HepG2 (cell line): ENCODE data around the gene CTU2. TPM values are rescaled to one million over a fixed set of nuclear protein-coding genes. Genes with fewer than 3 reads are reported as not detected.

Experiments used
- ATAC-seq: fragments of 200-7000 bp; cut with Tn5 transposase; 3 replicates; pipeline ENCODE4 v1.9.1; 2020; ENCODE audit warnings: mild to moderate bottlenecking, moderate library complexity
- BruUV-seq: library from RNA; stranded (reverse); fragments of 400-500 nt; replicated peaks from 2 replicates; lab custom pipeline; 2021; lab: Mats Ljungman, UMichigan
- CTCF ChIA-PET: fragments of 300-600 bp; formaldehyde crosslinking; extraction: SDS; loops from one replicate; lab custom pipeline; 2021; ENCODE audit warnings: low total read pairs, inconsistent platforms, low intra/inter-chr PET ratio; lab: Yijun Ruan, JAX
- POLR2A ChIA-PET: fragments of 350-600 bp; sonication (Branson Sonifier 250); formaldehyde crosslinking; loops from one replicate; lab custom pipeline; 2020; ENCODE audit warnings: antibody characterized with exemption, inconsistent platforms; lab: Yijun Ruan, JAX
- DNase-seq: peaks from one replicate; pipeline ENCODE4 v3.0.0-alpha.2; 2015; ENCODE audit warnings: low spot score
- FAIRE-seq: peaks from 3 replicates; lab custom pipeline; 2011; peaks lifted over from hg19 to GRCh38; lab: Jason Lieb, UNC
- H2AFZ ChIP-seq: one replicate; pipeline ENCODE4 v1.6.1; 2011; ENCODE audit warnings: low read length, inconsistent platforms
- H3K27ac ChIP-seq: fragments of 300-600 bp; 3 replicates; pipeline ENCODE4 v1.8.0; 2011; ENCODE audit warnings: mixed run types, mild to moderate bottlenecking, mixed read lengths, low read length, inconsistent platforms; ENCODE audit not compliant: insufficient read depth; ENCODE audit errors: extremely low read length
- H3K27me3 ChIP-seq, 2 experiments: fragments of 200-600 bp in 1 of 2; 2 replicates in 1 of 2; 3 replicates in 1 of 2; pipeline versions ENCODE4 v1.6.0 to v1.8.0; 2011; ENCODE audit warnings: low read length in 2 of 2, mild to moderate bottlenecking in 2 of 2, moderate library complexity in 2 of 2, inconsistent platforms in 1 of 2; ENCODE audit not compliant: insufficient read depth in 2 of 2, control insufficient read depth in 1 of 2
- H3K36me3 ChIP-seq, 2 experiments: fragments of 200-600 bp in 1 of 2; replicated peaks in 1 of 2; 2 replicates in 1 of 2; 3 replicates in 1 of 2; pipeline versions ENCODE4 v1.5.1 to v1.8.0; 2011; ENCODE audit warnings: low read length in 2 of 2, inconsistent platforms in 1 of 2; ENCODE audit not compliant: insufficient read depth in 2 of 2, control insufficient read depth in 1 of 2
- H3K4me1 ChIP-seq: 2 replicates; pipeline ENCODE4 v1.5.1; 2012; ENCODE audit warnings: low read length, inconsistent platforms; ENCODE audit not compliant: insufficient read depth
- H3K4me2 ChIP-seq: 2 replicates; pipeline ENCODE4 v1.6.0; 2011; ENCODE audit warnings: low read depth, low read length, inconsistent platforms
- H3K4me3 ChIP-seq, 3 experiments: fragments of 200-600 bp in 1 of 3; sonication (generic), shearing (Covaris generic) in 1 of 3; replicated peaks in 1 of 3; 2 replicates each; pipeline ENCODE4 v1.5.1; 2011 to 2016; ENCODE audit warnings: low read length in 3 of 3, inconsistent platforms in 2 of 3, low read depth in 2 of 3, mild to moderate bottlenecking in 2 of 3, control low read depth in 1 of 3, mixed read lengths in 1 of 3; ENCODE audit not compliant: insufficient read depth in 1 of 3
- H3K79me2 ChIP-seq: one replicate; pipeline ENCODE4 v1.6.1; 2011; ENCODE audit warnings: low read length, inconsistent platforms; ENCODE audit not compliant: insufficient read depth
- H3K9ac ChIP-seq: 2 replicates; pipeline ENCODE4 v1.6.0; 2011; ENCODE audit warnings: mild to moderate bottlenecking, low read depth, low read length, inconsistent platforms; ENCODE audit not compliant: insufficient read depth
- H3K9me3 ChIP-seq: 2 replicates; pipeline ENCODE4 v1.5.1; 2012; ENCODE audit warnings: mild to moderate bottlenecking, low read length
- H4K20me1 ChIP-seq: 2 replicates; pipeline ENCODE4 v1.6.0; 2011; ENCODE audit warnings: inconsistent platforms, mild to moderate bottlenecking, low read length, moderate library complexity; ENCODE audit not compliant: insufficient read depth
- RBM22 ChIP-seq: fragments of 200-400 bp; formaldehyde crosslinking; optimal IDR thresholded peaks from 2 replicates; pipeline ENCODE3; 2017; ENCODE audit warnings: mild to moderate bottlenecking, low read length, moderate library complexity
- ZNF235 ChIP-seq: sonication (generic); formaldehyde crosslinking; IDR thresholded peaks from 2 replicates; pipeline ENCODE4 v1.8.1; 2023; ENCODE audit warnings: mild to moderate bottlenecking, missing genetic modification reagents, borderline replicate concordance
- WGBS: methylation state at CpG from one replicate; pipeline ENCODE4 v1.1.6; 2017; ENCODE audit warnings: low lambda C conversion rate; 5-methylcytosine and 5-hydroxymethylcytosine counted together
- in situ Hi-C: cut with HindIII; loops from 2 replicates; pipeline ENCODE4 v1.10.0; 2017; ENCODE audit warnings: low pct_unique_long_range_greater_than_20kb; ENCODE audit not compliant: extremely low pct_ligation_motif_present
- intact Hi-C: fragments of 100-400 bp; cut with micrococcal nuclease; formaldehyde crosslinking; loops from one replicate; pipeline ENCODE4 v1.10.0; 2022; ENCODE audit not compliant: unreplicated experiment
- polyA plus RNA-seq, 8 experiments: library from polyadenylated mRNA; depleted of rRNA in 3 of 8; stranded (reverse) in 7 of 8; unstranded in 1 of 8; fragments of >200 nt; fragmentation: Illumina TruSeq in 4 of 8; extraction: Trizol in 4 of 8; gene quantifications; 2 replicates each; pipeline versions ENCODE4 v1.2.1 to v1.2.3, GENCODE V29; 2011 to 2016; ENCODE audit warnings: low read depth in 4 of 8, missing spikeins in 1 of 8, mixed read lengths in 1 of 8; ENCODE audit not compliant: insufficient read depth in 1 of 8
- total RNA-seq, 5 experiments: library from RNA; depleted of rRNA; stranded (reverse); fragments of >200 nt; fragmentation: Illumina TruSeq; extraction: Trizol; gene quantifications; 2 replicates each; pipeline ENCODE4 v1.2.3, GENCODE V29; 2016; ENCODE audit warnings: low read depth in 1 of 5
- TF ChIP-seq, protein P1 (sequence below): sonication (generic); formaldehyde crosslinking; IDR thresholded peaks from 2 replicates; pipeline ENCODE4 v1.5.0; 2020; ENCODE audit warnings: mild to moderate bottlenecking, missing genetic modification reagents, moderate library complexity

Gene CTU2
- total and polyA plus RNA-seq, 2 of the 13 experiments (the other 11 are each of a cell fraction or from before 2014, with no cell fraction given) = 13.3 to 21.9 TPM

DNA sequence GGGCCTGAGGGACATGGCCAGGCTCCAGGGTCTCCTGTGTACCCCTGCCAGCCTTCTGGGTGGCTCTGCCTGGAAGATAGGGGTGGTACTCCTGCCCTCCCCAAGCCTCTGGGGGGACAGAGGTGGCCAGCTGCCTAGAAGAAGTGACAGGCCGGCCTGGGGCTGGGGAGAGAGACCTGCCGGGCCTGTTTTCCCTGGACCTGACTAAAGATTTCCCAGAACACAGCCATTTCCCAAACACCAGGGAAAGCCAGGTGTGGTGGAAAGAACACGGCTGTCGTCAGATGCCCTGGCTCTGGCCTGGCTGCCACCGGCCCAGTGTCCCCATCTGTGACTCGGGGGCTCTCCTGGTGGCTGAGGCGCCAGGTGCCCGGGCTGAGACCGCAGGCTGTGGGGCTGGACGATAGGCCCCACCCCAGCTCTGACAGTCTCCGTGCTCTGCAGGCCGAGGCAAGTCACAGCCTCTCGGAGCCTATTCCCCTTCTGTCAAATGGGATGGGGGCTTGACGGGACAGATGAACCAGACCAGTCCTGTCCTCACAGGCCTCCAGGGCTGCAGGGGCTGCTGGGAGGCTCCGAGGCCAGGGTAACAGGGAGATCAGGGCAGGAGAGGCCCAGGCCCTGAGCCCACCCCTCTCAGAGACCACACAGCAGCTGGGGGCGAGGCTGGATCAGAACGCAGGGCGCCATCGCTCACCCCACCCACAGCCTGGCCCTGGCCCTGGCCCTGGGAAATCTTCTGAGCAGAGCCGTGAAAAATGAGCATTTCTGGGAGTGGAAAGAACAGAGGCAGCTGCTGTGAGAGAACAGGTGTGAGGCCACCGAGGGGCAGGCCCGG, 33.1 kb downstream of the CTU2 start:
- DNase-seq = no peak
- POLR2A ChIA-PET = no interaction called here
- H3K9ac ChIP-seq = no peak overlapping the region
- TF ChIP-seq, protein P1, sequence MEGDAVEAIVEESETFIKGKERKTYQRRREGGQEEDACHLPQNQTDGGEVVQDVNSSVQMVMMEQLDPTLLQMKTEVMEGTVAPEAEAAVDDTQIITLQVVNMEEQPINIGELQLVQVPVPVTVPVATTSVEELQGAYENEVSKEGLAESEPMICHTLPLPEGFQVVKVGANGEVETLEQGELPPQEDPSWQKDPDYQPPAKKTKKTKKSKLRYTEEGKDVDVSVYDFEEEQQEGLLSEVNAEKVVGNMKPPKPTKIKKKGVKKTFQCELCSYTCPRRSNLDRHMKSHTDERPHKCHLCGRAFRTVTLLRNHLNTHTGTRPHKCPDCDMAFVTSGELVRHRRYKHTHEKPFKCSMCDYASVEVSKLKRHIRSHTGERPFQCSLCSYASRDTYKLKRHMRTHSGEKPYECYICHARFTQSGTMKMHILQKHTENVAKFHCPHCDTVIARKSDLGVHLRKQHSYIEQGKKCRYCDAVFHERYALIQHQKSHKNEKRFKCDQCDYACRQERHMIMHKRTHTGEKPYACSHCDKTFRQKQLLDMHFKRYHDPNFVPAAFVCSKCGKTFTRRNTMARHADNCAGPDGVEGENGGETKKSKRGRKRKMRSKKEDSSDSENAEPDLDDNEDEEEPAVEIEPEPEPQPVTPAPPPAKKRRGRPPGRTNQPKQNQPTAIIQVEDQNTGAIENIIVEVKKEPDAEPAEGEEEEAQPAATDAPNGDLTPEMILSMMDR = 0 out of 2 replicates have a peak, but pooled peaks have one; percentile 3
- TF ChIP-seq ZNF235 (no peak), RBM22 (peak; percentile 8)
- no peak overlapping the region for H3K27ac ChIP-seq
- no peaks in the 10 kb centered on the region for H3K79me2 ChIP-seq
- H3K27me3 ChIP-seq = no peaks in the 10 kb centered on the region; a peak in 1 of 5 replicates
- FAIRE-seq = no peak
- WGBS = 94% methylated on average over 15 of the region's 22 CpGs
- H3K4me2 ChIP-seq = no peak overlapping the region
- H2AFZ ChIP-seq = no peak overlapping the region
- CTCF ChIA-PET = interaction anchor here (2.1 kb wide), 1 partner anchor 46 kb away, joined by 6 read pairs; the partner anchor contains the start of gene PIEZO1
- peaks cover 38 to 63% of the 10 kb centered on the region in 2 experiments; a peak in 4 of 5 replicates for H3K36me3 ChIP-seq
- ATAC-seq = no peak
- H3K4me1 ChIP-seq = no peaks in the 10 kb centered on the region
- in situ Hi-C loops (no loop called here), intact Hi-C loops (no loop called here)
- H3K9me3 ChIP-seq = no peaks in the 10 kb centered on the region
- no peak overlapping the region for H3K4me3 ChIP-seq
- no TSS peak for BruUV-seq
- peaks cover 5% of the 10 kb centered on the region for H4K20me1 ChIP-seq
